Measurements from ENCODE around the gene APOF. TPM values are rescaled to one million over a fixed set of nuclear protein-coding genes. Genes with fewer than 3 reads are reported as not detected.

APOF gene
- total and polyA plus RNA-seq, 2 donors from 2014 or later: not detected

GRCh38 chr12:56398324-56398723 lies 35.7 kb upstream of the APOF start:
- H3K4me3 ChIP-seq (ENCODE audit: low read length in 3 of 3): no peak overlapping the region
- intact Hi-C loops (cut with DNase I): no loop called here
- no peaks in the 10 kb centered on the region for H3K9me3 ChIP-seq (ENCODE audit: control insufficient read depth in 2 of 3, insufficient read depth in 1 of 3, low read length in 3 of 3)
- no peak overlapping the region for H3K27ac ChIP-seq (ENCODE audit: low read depth in 2 of 2, low read length in 2 of 2)
- no peaks in the 10 kb centered on the region for H3K36me3 ChIP-seq (ENCODE audit: control insufficient read depth in 2 of 3, insufficient read depth in 3 of 3, low read length in 3 of 3)
- H3K9ac ChIP-seq (ENCODE audit: low read length in 3 of 3): no peak overlapping the region
- no peaks in the 10 kb centered on the region for H3K4me1 ChIP-seq (ENCODE audit: control insufficient read depth in 2 of 3, insufficient read depth in 2 of 3, low read depth in 1 of 3, low read length in 3 of 3)
- no peak for TF ChIP-seq CTCF (IDR thresholded peaks at IDR 0.05; ENCODE audit: borderline replicate concordance, extremely low read depth, insufficient read depth)
- DNase-seq (no peak), FAIRE-seq (no peak)
- no peaks in the 10 kb centered on the region for H3K27me3 ChIP-seq (ENCODE audit: control insufficient read depth, insufficient read depth, low read length)

- Histone ChIP-seq H3K9me3 (ENCODE audit: control insufficient read depth in 2 of 3, insufficient read depth in 1 of 3, low read length in 3 of 3) (no peaks in the 10 kb centered on the region), H3K36me3 (ENCODE audit: control insufficient read depth in 2 of 3, insufficient read depth in 3 of 3, low read length in 3 of 3) (no peaks in the 10 kb centered on the region), H3K4me1 (ENCODE audit: control insufficient read depth in 2 of 3, insufficient read depth in 2 of 3, low read depth in 1 of 3, low read length in 3 of 3) (no peaks in the 10 kb centered on the region), H3K27me3 (ENCODE audit: control insufficient read depth, insufficient read depth, low read length) (no peaks in the 10 kb centered on the region), H3K27ac (ENCODE audit: low read depth in 2 of 2, low read length in 2 of 2) (no peak overlapping the region), H3K4me3 (ENCODE audit: low read length in 3 of 3) (no peak overlapping the region), H3K9ac (ENCODE audit: low read length in 3 of 3) (no peak overlapping the region)
- no peak for TF ChIP-seq CTCF (IDR thresholded peaks at IDR 0.05; ENCODE audit: borderline replicate concordance, extremely low read depth, insufficient read depth)
- intact Hi-C loops (cut with DNase I): no loop called here
- DNase-seq (no peak), FAIRE-seq (no peak)
These were observed 29.7 kb upstream of the APOF start for GRCh38 chr12:56392331-56392730.

- H3K4me1 ChIP-seq (ENCODE audit: control insufficient read depth in 2 of 3, insufficient read depth in 2 of 3, low read depth in 1 of 3, low read length in 3 of 3): no peaks in the 10 kb centered on the region
- no peak overlapping the region for H3K9ac ChIP-seq (ENCODE audit: low read length in 3 of 3)
- H3K27me3 ChIP-seq (ENCODE audit: control insufficient read depth, insufficient read depth, low read length): no peaks in the 10 kb centered on the region
- no peak for FAIRE-seq
- H3K27ac ChIP-seq (ENCODE audit: low read depth in 2 of 2, low read length in 2 of 2): no peak overlapping the region
- no peak for DNase-seq
- H3K36me3 ChIP-seq (ENCODE audit: control insufficient read depth in 2 of 3, insufficient read depth in 3 of 3, low read length in 3 of 3): no peaks in the 10 kb centered on the region
- H3K9me3 ChIP-seq (ENCODE audit: control insufficient read depth in 2 of 3, insufficient read depth in 1 of 3, low read length in 3 of 3): no peaks in the 10 kb centered on the region
- intact Hi-C loops (cut with DNase I): no loop called here
- no peak for TF ChIP-seq CTCF (IDR thresholded peaks at IDR 0.05; ENCODE audit: borderline replicate concordance, extremely low read depth, insufficient read depth)
- no peak overlapping the region for H3K4me3 ChIP-seq (ENCODE audit: low read length in 3 of 3)
These were observed 29.1 kb upstream of the APOF start for GRCh38 chr12:56391721-56392120.

GRCh38 chr12:56389412-56389811 lies 26.8 kb upstream of the APOF start:
- no peaks in the 10 kb centered on the region for H3K9me3 ChIP-seq (ENCODE audit: control insufficient read depth in 2 of 3, insufficient read depth in 1 of 3, low read length in 3 of 3)
- intact Hi-C loops (cut with DNase I): no loop called here
- peak in 3 of 5 donors; percentile 16 to 81 (median 60) for DNase-seq

More at GRCh38 chr12:56389412-56389811, 26.8 kb upstream of the APOF start:
- H3K27ac ChIP-seq (ENCODE audit: low read depth in 2 of 2, low read length in 2 of 2): no peak overlapping the region
- H3K4me1 ChIP-seq (ENCODE audit: control insufficient read depth in 2 of 3, insufficient read depth in 2 of 3, low read depth in 1 of 3, low read length in 3 of 3): no peaks in the 10 kb centered on the region
- no peak overlapping the region for H3K9ac ChIP-seq (ENCODE audit: low read length in 3 of 3)
- no peak for FAIRE-seq
- H3K27me3 ChIP-seq (ENCODE audit: control insufficient read depth, insufficient read depth, low read length): no peaks in the 10 kb centered on the region
- H3K4me3 ChIP-seq (ENCODE audit: low read length in 3 of 3): no peak overlapping the region
- TF ChIP-seq CTCF (IDR thresholded peaks at IDR 0.05; ENCODE audit: borderline replicate concordance, extremely low read depth, insufficient read depth): no peak
- no peaks in the 10 kb centered on the region for H3K36me3 ChIP-seq (ENCODE audit: control insufficient read depth in 2 of 3, insufficient read depth in 3 of 3, low read length in 3 of 3)

Measured in kidney (tissue), 14 donors.